PC-9 (cell line): ENCODE results near the gene LPCAT1. TPM values are rescaled to one million over a fixed set of nuclear protein-coding genes. Genes with fewer than 3 reads are reported as not detected.
"Not testable (repeated sequence)": the region's sequence is repeated elsewhere in the genome, so short reads cannot be mapped to it uniquely, and the experiment has no call there.

Experiments
- BruUV-seq: library from RNA; stranded (reverse); fragments of 400-500 nt; replicated peaks from 2 replicates; lab custom pipeline; 2021; lab: Mats Ljungman, UMichigan
- CTCF ChIA-PET: fragments of 300-600 bp; sonication (Branson Sonifier 250); formaldehyde crosslinking; loops from one replicate; lab custom pipeline; 2022; ENCODE audit warnings: antibody characterized with exemption; lab: Charles Lee
- POLR2A ChIA-PET: fragments of 300-600 bp; sonication (Branson Sonifier 250); formaldehyde crosslinking; loops from one replicate; lab custom pipeline; 2022; ENCODE audit warnings: antibody characterized with exemption; ENCODE audit not compliant: unreplicated experiment; lab: Charles Lee
- DNase-seq, 2 experiments: peaks; one replicate each; pipeline versions ENCODE4 v3.0.0 to v3.0.0-alpha.2; 2015 to 2022; ENCODE audit warnings: mixed read lengths in 1 of 2
- H2AFZ ChIP-seq: fragments of 200-600 bp; sonication (generic); 2 replicates; pipeline ENCODE4 v1.8.1; 2017; ENCODE audit warnings: antibody characterized with exemption
- H3F3A ChIP-seq: fragments of 200-600 bp; sonication (generic); 2 replicates; pipeline ENCODE4 v1.8.1; 2017; ENCODE audit warnings: antibody characterized with exemption, mild to moderate bottlenecking, low read depth; ENCODE audit not compliant: insufficient read depth
- H3K27ac ChIP-seq: fragments of 200-600 bp; sonication (generic); 2 replicates; pipeline ENCODE4 v1.6.1; 2016; ENCODE audit warnings: mixed run types
- H3K27me3 ChIP-seq: fragments of 200-600 bp; sonication (generic); 2 replicates; pipeline ENCODE4 v1.6.1; 2016; ENCODE audit warnings: low read depth, mixed run types; ENCODE audit not compliant: insufficient read depth
- H3K36me3 ChIP-seq: fragments of 200-600 bp; sonication (generic); 2 replicates; pipeline ENCODE4 v1.6.1; 2016; ENCODE audit warnings: low read depth, mixed run types
- H3K4me1 ChIP-seq: fragments of 200-600 bp; sonication (generic); replicated peaks from 2 replicates; pipeline ENCODE4 v1.6.1; 2016; ENCODE audit warnings: mixed run types; ENCODE audit not compliant: insufficient read depth
- H3K4me2 ChIP-seq: fragments of 200-600 bp; sonication (generic); 2 replicates; pipeline ENCODE4 v1.6.1; 2017; ENCODE audit warnings: mixed run types
- H3K4me3 ChIP-seq: fragments of 200-600 bp; sonication (generic); 2 replicates; pipeline ENCODE4 v1.6.1; 2016; ENCODE audit warnings: mixed run types
- H3K79me2 ChIP-seq: fragments of 200-600 bp; sonication (generic); 2 replicates; pipeline ENCODE4 v1.6.1; 2017; ENCODE audit warnings: low read depth, mixed run types
- H3K9me2 ChIP-seq: fragments of 200-600 bp; sonication (generic); 2 replicates; pipeline ENCODE4 v1.8.1; 2017; ENCODE audit warnings: mild to moderate bottlenecking; ENCODE audit not compliant: insufficient read depth
- H3K9me3 ChIP-seq: fragments of 200-600 bp; sonication (generic); 2 replicates; pipeline ENCODE4 v1.8.1; 2016; ENCODE audit warnings: low read depth; ENCODE audit not compliant: insufficient read depth
- H4K20me1 ChIP-seq: fragments of 200-600 bp; sonication (generic); 2 replicates; pipeline ENCODE4 v1.8.1; 2017; ENCODE audit not compliant: insufficient read depth
- CTCF ChIP-seq: fragments of 200-600 bp; sonication (generic); conservative IDR thresholded peaks from 2 replicates; pipeline ENCODE4 v1.6.1; 2017; ENCODE audit warnings: mixed run types, antibody characterized with exemption, mild to moderate bottlenecking, moderate library complexity
- EZH2 ChIP-seq: fragments of 200-600 bp; sonication (generic); IDR thresholded peaks from 2 replicates; pipeline ENCODE4 v1.8.0; 2017; ENCODE audit warnings: antibody characterized with exemption, low read depth
- intact Hi-C: fragments of 100-400 bp; cut with micrococcal nuclease; formaldehyde crosslinking; loops from one replicate; pipeline ENCODE4 v1.10.0; 2022; ENCODE audit not compliant: unreplicated experiment
- total RNA-seq: library from RNA; stranded (reverse); gene quantifications from 2 replicates; pipeline ENCODE4 v1.2.3, GENCODE V29; 2021

Gene LPCAT1
- total RNA-seq, 1 experiment from 2014 or later = 96.1 TPM

- Histone ChIP-seq H4K20me1 (no peaks in the 10 kb centered on the region), H3K27me3 (peaks cover 88% of the 10 kb centered on the region), H3K79me2 (no peaks in the 10 kb centered on the region), H3K36me3 (no peaks in the 10 kb centered on the region), H3K4me3 (no peak overlapping the region), H3F3A (no peaks in the 10 kb centered on the region), H2AFZ (no peak overlapping the region), H3K4me2 (no peak overlapping the region), H3K9me3 (peaks cover 14% of the 10 kb centered on the region), H3K27ac (no peak overlapping the region), H3K4me1 (no peaks in the 10 kb centered on the region), H3K9me2 (no peaks in the 10 kb centered on the region)
- intact Hi-C loops = no loop called here
- ChIA-PET CTCF (no interaction called here), POLR2A (no interaction called here)
- no TSS peak for BruUV-seq
- no peak for TF ChIP-seq CTCF
- no peak for TF ChIP-seq EZH2
- no peak for DNase-seq
Measured at GRCh38 chr5:1423901-1424603, 99.7 kb downstream of the LPCAT1 start.

GRCh38 chr5:1422522-1422921, 101.2 kb downstream of the LPCAT1 start:
- BruUV-seq, CTCF ChIA-PET: not testable (repeated sequence)
- peaks cover 88% of the 10 kb centered on the region for H3K27me3 ChIP-seq

GRCh38 chr5:1421521-1422341, 102.0 kb downstream of the LPCAT1 start:
- H3K27ac ChIP-seq = no peak overlapping the region
- H3F3A ChIP-seq = no peaks in the 10 kb centered on the region
- POLR2A ChIA-PET = no interaction called here
- DNase-seq = no peak
- no peaks in the 10 kb centered on the region for H3K9me2 ChIP-seq
- H3K36me3 ChIP-seq = no peaks in the 10 kb centered on the region
- CTCF ChIA-PET = no interaction called here
- H3K4me3 ChIP-seq = no peak overlapping the region
- no peak overlapping the region for H2AFZ ChIP-seq
- H3K9me3 ChIP-seq = no peaks in the 10 kb centered on the region
- no peaks in the 10 kb centered on the region for H3K4me1 ChIP-seq
- no peak overlapping the region for H3K4me2 ChIP-seq
- no peaks in the 10 kb centered on the region for H3K79me2 ChIP-seq
- H4K20me1 ChIP-seq = no peaks in the 10 kb centered on the region
- intact Hi-C loops = no loop called here
- no TSS peak for BruUV-seq
- TF ChIP-seq EZH2 (no peak), CTCF (no peak)
- H3K27me3 ChIP-seq = peaks cover 88% of the 10 kb centered on the region

More at GRCh38 chr5:1422522-1422921, 101.2 kb downstream of the LPCAT1 start:
- H4K20me1 ChIP-seq, DNase-seq, H3F3A ChIP-seq, H3K9me3 ChIP-seq, H3K79me2 ChIP-seq, H2AFZ ChIP-seq, H3K4me2 ChIP-seq, POLR2A ChIA-PET, H3K36me3 ChIP-seq, H3K27ac ChIP-seq, H3K4me3 ChIP-seq, H3K9me2 ChIP-seq, H3K4me1 ChIP-seq, intact Hi-C loops: not testable (repeated sequence)
